ENCODE measurements around the gene SPACA9.

SPACA9 gene

GRCh38 chr9:132846918-132847515 is 31.7 kb upstream of the SPACA9 start:
- 90 to 93% methylated on average over 10 to 15 of the region's 15 CpGs for WGBS, 2 experiments (ENCODE audit: insufficient coverage in 2 of 2)
- H3K4me1 ChIP-seq (ENCODE audit: control insufficient read depth, insufficient read depth, low read length, poor library complexity, severe bottlenecking) = no peaks in the 10 kb centered on the region
- no peak overlapping the region for H3K4me3 ChIP-seq (ENCODE audit: extremely low read depth, insufficient read depth, low read length, poor library complexity, severe bottlenecking)
- no peaks in the 10 kb centered on the region for H3K9me3 ChIP-seq (ENCODE audit: control insufficient read depth, low read length)
- H3K36me3 ChIP-seq (ENCODE audit: control insufficient read depth, insufficient read depth, low read length) = no peaks in the 10 kb centered on the region
- H3K27ac ChIP-seq (ENCODE audit: low read depth, low read length, severe bottlenecking) = no peak overlapping the region

- 76 to 77% methylated on average over 11 to 12 of the region's 12 CpGs for WGBS, 2 experiments (ENCODE audit: insufficient coverage in 2 of 2)
- Histone ChIP-seq H3K4me3 (ENCODE audit: extremely low read depth, insufficient read depth, low read length, poor library complexity, severe bottlenecking) (no peak overlapping the region), H3K9me3 (ENCODE audit: control insufficient read depth, low read length) (no peaks in the 10 kb centered on the region), H3K4me1 (ENCODE audit: control insufficient read depth, insufficient read depth, low read length, poor library complexity, severe bottlenecking) (no peaks in the 10 kb centered on the region), H3K27ac (ENCODE audit: low read depth, low read length, severe bottlenecking) (no peak overlapping the region), H3K36me3 (ENCODE audit: control insufficient read depth, insufficient read depth, low read length) (no peaks in the 10 kb centered on the region)
Observed at GRCh38 chr9:132849185-132849706, 29.5 kb upstream of the SPACA9 start.

GRCh38 chr9:132853482-132853881 is 25.2 kb upstream of the SPACA9 start:
- Histone ChIP-seq H3K9me3 (ENCODE audit: control insufficient read depth, low read length) (no peaks in the 10 kb centered on the region), H3K4me3 (ENCODE audit: extremely low read depth, insufficient read depth, low read length, poor library complexity, severe bottlenecking) (no peak overlapping the region), H3K36me3 (ENCODE audit: control insufficient read depth, insufficient read depth, low read length) (no peaks in the 10 kb centered on the region), H3K27ac (ENCODE audit: low read depth, low read length, severe bottlenecking) (no peak overlapping the region), H3K4me1 (ENCODE audit: control insufficient read depth, insufficient read depth, low read length, poor library complexity, severe bottlenecking) (peaks cover 5% of the 10 kb centered on the region)
- 92 to 96% methylated on average over 2 of the region's 4 CpGs for WGBS, 2 experiments (ENCODE audit: insufficient coverage in 2 of 2)

- no peak overlapping the region for H3K4me3 ChIP-seq (ENCODE audit: extremely low read depth, insufficient read depth, low read length, poor library complexity, severe bottlenecking)
- H3K36me3 ChIP-seq (ENCODE audit: control insufficient read depth, insufficient read depth, low read length) = no peaks in the 10 kb centered on the region
- no peaks in the 10 kb centered on the region for H3K9me3 ChIP-seq (ENCODE audit: control insufficient read depth, low read length)
- H3K4me1 ChIP-seq (ENCODE audit: control insufficient read depth, insufficient read depth, low read length, poor library complexity, severe bottlenecking) = peaks cover 5% of the 10 kb centered on the region
- no peak overlapping the region for H3K27ac ChIP-seq (ENCODE audit: low read depth, low read length, severe bottlenecking)
- 92 to 96% methylated on average over 7 to 10 of the region's 10 CpGs for WGBS, 2 experiments (ENCODE audit: insufficient coverage in 2 of 2)
Observed at GRCh38 chr9:132854832-132855231, 23.9 kb upstream of the SPACA9 start.

GRCh38 chr9:132855904-132856303 is 22.8 kb upstream of the SPACA9 start:
- no peaks in the 10 kb centered on the region for H3K9me3 ChIP-seq (ENCODE audit: control insufficient read depth, low read length)
- 81 to 82% methylated on average over 3 of the region's 5 CpGs for WGBS, 2 experiments (ENCODE audit: insufficient coverage in 2 of 2)
- H3K4me3 ChIP-seq (ENCODE audit: extremely low read depth, insufficient read depth, low read length, poor library complexity, severe bottlenecking) = no peak overlapping the region
- no peak overlapping the region for H3K27ac ChIP-seq (ENCODE audit: low read depth, low read length, severe bottlenecking)
- no peaks in the 10 kb centered on the region for H3K36me3 ChIP-seq (ENCODE audit: control insufficient read depth, insufficient read depth, low read length)
- peaks cover 5% of the 10 kb centered on the region for H3K4me1 ChIP-seq (ENCODE audit: control insufficient read depth, insufficient read depth, low read length, poor library complexity, severe bottlenecking)

- Histone ChIP-seq H3K27ac (ENCODE audit: low read depth, low read length, severe bottlenecking) (no peak overlapping the region), H3K4me1 (ENCODE audit: control insufficient read depth, insufficient read depth, low read length, poor library complexity, severe bottlenecking) (peaks cover 5% of the 10 kb centered on the region), H3K9me3 (ENCODE audit: control insufficient read depth, low read length) (no peaks in the 10 kb centered on the region), H3K4me3 (ENCODE audit: extremely low read depth, insufficient read depth, low read length, poor library complexity, severe bottlenecking) (no peak overlapping the region), H3K36me3 (ENCODE audit: control insufficient read depth, insufficient read depth, low read length) (no peaks in the 10 kb centered on the region)
- WGBS, 2 experiments (ENCODE audit: insufficient coverage in 2 of 2) = 69 to 75% methylated on average over 2 to 3 of the region's 8 CpGs
Observed at GRCh38 chr9:132857031-132857430, 21.7 kb upstream of the SPACA9 start.

- Histone ChIP-seq H3K9me3 (ENCODE audit: control insufficient read depth, low read length) (no peaks in the 10 kb centered on the region), H3K36me3 (ENCODE audit: control insufficient read depth, insufficient read depth, low read length) (no peaks in the 10 kb centered on the region), H3K4me1 (ENCODE audit: control insufficient read depth, insufficient read depth, low read length, poor library complexity, severe bottlenecking) (peaks cover 5% of the 10 kb centered on the region), H3K4me3 (ENCODE audit: extremely low read depth, insufficient read depth, low read length, poor library complexity, severe bottlenecking) (no peak overlapping the region), H3K27ac (ENCODE audit: low read depth, low read length, severe bottlenecking) (no peak overlapping the region)
- 68 to 70% methylated on average over 18 of the region's 24 CpGs for WGBS, 2 experiments (ENCODE audit: insufficient coverage in 2 of 2)
Observed at GRCh38 chr9:132857616-132858342, 20.9 kb upstream of the SPACA9 start.

- Histone ChIP-seq H3K27ac (ENCODE audit: low read depth, low read length, severe bottlenecking) (no peak overlapping the region), H3K36me3 (ENCODE audit: control insufficient read depth, insufficient read depth, low read length) (no peaks in the 10 kb centered on the region), H3K4me1 (ENCODE audit: control insufficient read depth, insufficient read depth, low read length, poor library complexity, severe bottlenecking) (peaks cover 5% of the 10 kb centered on the region), H3K4me3 (ENCODE audit: extremely low read depth, insufficient read depth, low read length, poor library complexity, severe bottlenecking) (no peak overlapping the region), H3K9me3 (ENCODE audit: control insufficient read depth, low read length) (no peaks in the 10 kb centered on the region)
- WGBS, 2 experiments (ENCODE audit: insufficient coverage in 2 of 2) = 88 to 94% methylated on average over 5 to 7 of the region's 7 CpGs
Observed at GRCh38 chr9:132858751-132859150, 19.9 kb upstream of the SPACA9 start.

- Histone ChIP-seq H3K9me3 (ENCODE audit: control insufficient read depth, low read length) (no peaks in the 10 kb centered on the region), H3K4me3 (ENCODE audit: extremely low read depth, insufficient read depth, low read length, poor library complexity, severe bottlenecking) (no peak overlapping the region), H3K36me3 (ENCODE audit: control insufficient read depth, insufficient read depth, low read length) (no peaks in the 10 kb centered on the region), H3K4me1 (ENCODE audit: control insufficient read depth, insufficient read depth, low read length, poor library complexity, severe bottlenecking) (peaks cover 5% of the 10 kb centered on the region), H3K27ac (ENCODE audit: low read depth, low read length, severe bottlenecking) (no peak overlapping the region)
- WGBS, 2 experiments (ENCODE audit: insufficient coverage in 2 of 2) = 84 to 87% methylated on average over 3 of the region's 3 CpGs
Observed at GRCh38 chr9:132861666-132862065, 17.0 kb upstream of the SPACA9 start.

- no peaks in the 10 kb centered on the region for H3K36me3 ChIP-seq (ENCODE audit: control insufficient read depth, insufficient read depth, low read length)
- H3K4me3 ChIP-seq (ENCODE audit: extremely low read depth, insufficient read depth, low read length, poor library complexity, severe bottlenecking) = no peak overlapping the region
- 83 to 89% methylated on average over 6 of the region's 6 CpGs for WGBS, 2 experiments (ENCODE audit: insufficient coverage in 2 of 2)
- H3K27ac ChIP-seq (ENCODE audit: low read depth, low read length, severe bottlenecking) = no peak overlapping the region
- no peaks in the 10 kb centered on the region for H3K9me3 ChIP-seq (ENCODE audit: control insufficient read depth, low read length)
- peaks cover 2% of the 10 kb centered on the region for H3K4me1 ChIP-seq (ENCODE audit: control insufficient read depth, insufficient read depth, low read length, poor library complexity, severe bottlenecking)
Observed at GRCh38 chr9:132862533-132862932, 16.2 kb upstream of the SPACA9 start.

GRCh38 chr9:132863096-132863495 is 15.6 kb upstream of the SPACA9 start:
- 80 to 87% methylated on average over 7 to 9 of the region's 12 CpGs for WGBS, 2 experiments (ENCODE audit: insufficient coverage in 2 of 2)
- no peaks in the 10 kb centered on the region for H3K36me3 ChIP-seq (ENCODE audit: control insufficient read depth, insufficient read depth, low read length)

More at GRCh38 chr9:132863096-132863495, 15.6 kb upstream of the SPACA9 start:
- Histone ChIP-seq H3K27ac (ENCODE audit: low read depth, low read length, severe bottlenecking) (no peak overlapping the region), H3K4me1 (ENCODE audit: control insufficient read depth, insufficient read depth, low read length, poor library complexity, severe bottlenecking) (no peaks in the 10 kb centered on the region), H3K9me3 (ENCODE audit: control insufficient read depth, low read length) (no peaks in the 10 kb centered on the region), H3K4me3 (ENCODE audit: extremely low read depth, insufficient read depth, low read length, poor library complexity, severe bottlenecking) (no peak overlapping the region)

Data from mesodermal cell (in vitro differentiated cells).